ENCODE data around the gene SMG6.

The SMG6 gene

GRCh38 chr17:2040219-2040827 lies 263.3 kb downstream of the SMG6 start:
- Histone ChIP-seq H2BK15ac (ENCODE audit: low read length) (no peak overlapping the region), H3K9ac (ENCODE audit: low read depth, low read length, poor library complexity) (no peak overlapping the region), H2BK5ac (ENCODE audit: low read length) (no peak overlapping the region), H2AK5ac (ENCODE audit: low read depth, low read length) (peak overlapping the region; percentile 1), H4K91ac (ENCODE audit: low read depth, low read length, poor library complexity) (no peak overlapping the region), H3K14ac (ENCODE audit: low read length) (no peak overlapping the region), H2AFZ (ENCODE audit: low read length) (no peak overlapping the region), H3K27me3 (ENCODE audit: control insufficient read depth in 3 of 3, insufficient read depth in 3 of 3, low read depth in 1 of 3, low read length in 3 of 3) (no peaks in the 10 kb centered on the region), H3K23ac (ENCODE audit: low read depth, low read length, poor library complexity) (no peak overlapping the region), H3K79me1 (ENCODE audit: low read depth, low read length) (peaks cover 2% of the 10 kb centered on the region), H3K4ac (ENCODE audit: low read length) (no peak overlapping the region), H3K9me3 (replicated peaks in 1 of 2; ENCODE audit: control insufficient read depth in 2 of 2, insufficient read depth in 1 of 2, low read depth in 1 of 2, low read length in 2 of 2) (no peaks in the 10 kb centered on the region), H3K4me3 (ENCODE audit: low read length in 2 of 2) (no peak overlapping the region), H3K18ac (ENCODE audit: low read length) (no peak overlapping the region), H4K8ac (ENCODE audit: low read depth, low read length) (no peak overlapping the region), H3K36me3 (replicated peaks in 1 of 2; ENCODE audit: control insufficient read depth in 2 of 2, insufficient read depth in 2 of 2, low read length in 2 of 2) (peaks cover 21 to 42% of the 10 kb centered on the region in 2 donors), H2BK12ac (ENCODE audit: low read length) (no peak overlapping the region), H3K4me2 (ENCODE audit: insufficient read depth, low read length, poor library complexity, severe bottlenecking) (no peak overlapping the region), H3K27ac (replicated peaks; ENCODE audit: low read length) (no peak overlapping the region), H3K4me1 (ENCODE audit: control insufficient read depth in 2 of 2, insufficient read depth in 1 of 2, low read depth in 1 of 2, low read length in 2 of 2) (peaks cover 5 to 9% of the 10 kb centered on the region in 2 donors), H2BK120ac (ENCODE audit: low read depth, low read length) (no peak overlapping the region)
- no CpG with 5 or more reads among the region's 7 CpGs for WGBS, 2 donors (ENCODE audit: extremely low coverage in 2 of 2, insufficient read length in 2 of 2, insufficient replicate concordance in 1 of 2)
- DNase-seq (ENCODE audit: low spot score): no peak

GRCh38 chr17:2037155-2037554 lies 266.4 kb downstream of the SMG6 start:
- Histone ChIP-seq H2BK120ac (ENCODE audit: low read depth, low read length) (no peak overlapping the region), H3K23ac (ENCODE audit: low read depth, low read length, poor library complexity) (peak overlapping the region; percentile 6), H3K18ac (ENCODE audit: low read length) (no peak overlapping the region), H3K79me1 (ENCODE audit: low read depth, low read length) (peaks cover 3% of the 10 kb centered on the region), H2BK5ac (ENCODE audit: low read length) (no peak overlapping the region), H4K8ac (ENCODE audit: low read depth, low read length) (no peak overlapping the region), H3K4me2 (ENCODE audit: insufficient read depth, low read length, poor library complexity, severe bottlenecking) (no peak overlapping the region), H3K4me1 (ENCODE audit: control insufficient read depth in 2 of 2, insufficient read depth in 1 of 2, low read depth in 1 of 2, low read length in 2 of 2) (peaks cover 14 to 17% of the 10 kb centered on the region in 2 donors), H3K27ac (replicated peaks; ENCODE audit: low read length) (no peak overlapping the region), H4K91ac (ENCODE audit: low read depth, low read length, poor library complexity) (no peak overlapping the region), H3K36me3 (replicated peaks in 1 of 2; ENCODE audit: control insufficient read depth in 2 of 2, insufficient read depth in 2 of 2, low read length in 2 of 2) (peaks cover 16% of the 10 kb centered on the region in 2 donors), H3K4ac (ENCODE audit: low read length) (no peak overlapping the region), H3K27me3 (ENCODE audit: control insufficient read depth in 3 of 3, insufficient read depth in 3 of 3, low read depth in 1 of 3, low read length in 3 of 3) (no peaks in the 10 kb centered on the region), H2BK15ac (ENCODE audit: low read length) (no peak overlapping the region), H2AK5ac (ENCODE audit: low read depth, low read length) (no peak overlapping the region), H3K14ac (ENCODE audit: low read length) (no peak overlapping the region), H2AFZ (ENCODE audit: low read length) (no peak overlapping the region), H2BK12ac (ENCODE audit: low read length) (no peak overlapping the region), H3K4me3 (ENCODE audit: low read length in 2 of 2) (no peak overlapping the region), H3K9ac (ENCODE audit: low read depth, low read length, poor library complexity) (no peak overlapping the region), H3K9me3 (replicated peaks in 1 of 2; ENCODE audit: control insufficient read depth in 2 of 2, insufficient read depth in 1 of 2, low read depth in 1 of 2, low read length in 2 of 2) (no peaks in the 10 kb centered on the region)
- no peak for DNase-seq (ENCODE audit: low spot score)
- WGBS, 2 donors (ENCODE audit: extremely low coverage in 2 of 2, insufficient read length in 2 of 2, insufficient replicate concordance in 1 of 2): no CpG with 5 or more reads among the region's 10 CpGs

- Histone ChIP-seq H2AK5ac (ENCODE audit: low read depth, low read length) (peak overlapping the region; percentile 98), H3K4me3 (ENCODE audit: low read length in 2 of 2) (no peak overlapping the region), H4K8ac (ENCODE audit: low read depth, low read length) (no peak overlapping the region), H2AFZ (ENCODE audit: low read length) (no peak overlapping the region), H3K79me1 (ENCODE audit: low read depth, low read length) (peaks cover 3% of the 10 kb centered on the region), H3K36me3 (replicated peaks in 1 of 2; ENCODE audit: control insufficient read depth in 2 of 2, insufficient read depth in 2 of 2, low read length in 2 of 2) (peaks cover 16% of the 10 kb centered on the region in 2 donors), H2BK12ac (ENCODE audit: low read length) (peak overlapping the region; percentile 80), H4K91ac (ENCODE audit: low read depth, low read length, poor library complexity) (no peak overlapping the region), H2BK120ac (ENCODE audit: low read depth, low read length) (no peak overlapping the region), H3K4ac (ENCODE audit: low read length) (peak overlapping the region; percentile 61), H3K4me2 (ENCODE audit: insufficient read depth, low read length, poor library complexity, severe bottlenecking) (peak overlapping the region; percentile 12), H3K23ac (ENCODE audit: low read depth, low read length, poor library complexity) (peak overlapping the region; percentile 44), H3K9me3 (replicated peaks in 1 of 2; ENCODE audit: control insufficient read depth in 2 of 2, insufficient read depth in 1 of 2, low read depth in 1 of 2, low read length in 2 of 2) (no peaks in the 10 kb centered on the region), H3K27me3 (ENCODE audit: control insufficient read depth in 3 of 3, insufficient read depth in 3 of 3, low read depth in 1 of 3, low read length in 3 of 3) (no peaks in the 10 kb centered on the region), H3K14ac (ENCODE audit: low read length) (peak overlapping the region; percentile 33), H3K9ac (ENCODE audit: low read depth, low read length, poor library complexity) (no peak overlapping the region), H3K27ac (replicated peaks; ENCODE audit: low read length) (no peak overlapping the region), H2BK5ac (ENCODE audit: low read length) (peak overlapping the region; percentile 80), H2BK15ac (ENCODE audit: low read length) (peak overlapping the region; percentile 73), H3K4me1 (ENCODE audit: control insufficient read depth in 2 of 2, insufficient read depth in 1 of 2, low read depth in 1 of 2, low read length in 2 of 2) (peaks cover 10 to 12% of the 10 kb centered on the region in 2 donors), H3K18ac (ENCODE audit: low read length) (peak overlapping the region; percentile 69)
- no peak for DNase-seq (ENCODE audit: low spot score)
- WGBS, 2 donors (ENCODE audit: extremely low coverage in 2 of 2, insufficient read length in 2 of 2, insufficient replicate concordance in 1 of 2): no CpG with 5 or more reads among the region's 29 CpGs
Measured at GRCh38 chr17:2035541-2036488, 267.8 kb downstream of the SMG6 start.
